Osteoblast (primary cell): ENCODE data around the gene MYO1F. TPM values are rescaled to one million over a fixed set of nuclear protein-coding genes. Genes with fewer than 3 reads are reported as not detected.
"Not testable (repeated sequence)": the region's sequence is repeated elsewhere in the genome, so short reads cannot be mapped to it uniquely, and the experiment has no call there.

ENCODE experiments used
- DNase-seq: peaks from one replicate; pipeline ENCODE4 v3.0.0; 2011; ENCODE audit warnings: low spot score, mixed read lengths; ENCODE audit not compliant: insufficient read length; ENCODE audit errors: missing footprints
- H2AFZ ChIP-seq: 2 replicates; pipeline ENCODE4 v1.6.0; 2011; ENCODE audit warnings: mild to moderate bottlenecking, low read length
- H3K27ac ChIP-seq: 2 replicates; pipeline ENCODE4 v1.5.1; 2011; ENCODE audit warnings: mild to moderate bottlenecking, low read depth, low read length, moderate library complexity
- H3K27me3 ChIP-seq: 2 replicates; pipeline ENCODE4 v1.6.0; 2012; ENCODE audit warnings: mild to moderate bottlenecking, control low read depth, inconsistent platforms, low read length, moderate library complexity; ENCODE audit not compliant: insufficient read depth
- H3K36me3 ChIP-seq: 2 replicates; pipeline ENCODE4 v1.5.1; 2011; ENCODE audit warnings: mild to moderate bottlenecking, low read length, control low read depth, moderate library complexity; ENCODE audit not compliant: insufficient read depth
- H3K4me1 ChIP-seq: 2 replicates; pipeline ENCODE4 v1.5.1; 2011; ENCODE audit warnings: mild to moderate bottlenecking, low read length, control low read depth, moderate library complexity; ENCODE audit not compliant: insufficient read depth
- H3K4me2 ChIP-seq: 2 replicates; pipeline ENCODE4 v1.6.0; 2011; ENCODE audit warnings: mild to moderate bottlenecking, low read length; ENCODE audit not compliant: insufficient read depth
- H3K4me3 ChIP-seq: fragments of 200-600 bp; sonication (generic); 3 replicates; pipeline ENCODE4 v1.5.1; 2012; ENCODE audit warnings: mild to moderate bottlenecking, low read length, inconsistent platforms; ENCODE audit not compliant: insufficient read depth
- H3K79me2 ChIP-seq: 2 replicates; pipeline ENCODE4 v1.6.0; 2012; ENCODE audit warnings: mild to moderate bottlenecking, low read length, control low read depth, inconsistent platforms; ENCODE audit not compliant: insufficient read depth
- H3K9me3 ChIP-seq: 2 replicates; pipeline ENCODE4 v1.5.1; 2011; ENCODE audit warnings: low read depth, low read length, control low read depth
- H4K20me1 ChIP-seq: 2 replicates; pipeline ENCODE4 v1.6.0; 2012; ENCODE audit warnings: mild to moderate bottlenecking, low read length, control low read depth; ENCODE audit not compliant: insufficient read depth
- total RNA-seq: library from RNA; depleted of rRNA; stranded (reverse); fragments of >200 nt; gene quantifications from 2 replicates; pipeline ENCODE4 v1.2.3, GENCODE V29; 2012
- TF ChIP-seq, protein P1 (sequence below): IDR thresholded peaks from 2 replicates; pipeline ENCODE4 v1.5.1; 2011; ENCODE audit warnings: mild to moderate bottlenecking, low read depth, low read length, moderate library complexity; ENCODE audit errors: extremely low read depth

Gene MYO1F
- total RNA-seq, 1 donor = 0.72 TPM

DNA sequence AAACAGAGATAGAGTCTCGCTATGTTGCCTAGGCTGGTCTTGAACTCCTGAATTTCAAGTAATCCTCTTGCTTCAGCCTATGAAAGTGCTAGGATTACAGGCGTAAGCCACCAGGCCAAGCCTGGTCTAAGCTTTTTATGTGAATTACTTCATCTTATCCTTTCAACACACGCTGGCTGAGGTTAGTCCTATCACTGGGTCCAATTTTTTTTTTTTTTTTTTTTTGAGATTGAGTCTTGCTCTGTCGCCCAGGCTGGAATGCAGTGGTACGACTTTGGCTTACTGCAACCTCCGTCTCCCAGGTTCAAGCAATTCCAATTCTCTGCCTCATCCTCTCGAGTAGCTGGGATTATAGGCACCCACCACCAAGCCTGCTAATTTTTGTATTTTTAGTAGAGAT lies 10.4 kb downstream of the MYO1F start:
- peak; percentile 29 for DNase-seq
- Histone ChIP-seq H4K20me1 (no peaks in the 10 kb centered on the region), H3K27ac (no peak overlapping the region), H3K9me3 (no peaks in the 10 kb centered on the region), H3K79me2 (no peaks in the 10 kb centered on the region), H3K4me3 (no peak overlapping the region), H3K4me1 (peaks cover 19% of the 10 kb centered on the region), H3K27me3 (no peaks in the 10 kb centered on the region), H3K36me3 (no peaks in the 10 kb centered on the region), H3K4me2 (no peak overlapping the region), H2AFZ (no peak overlapping the region)
- TF ChIP-seq, protein P1, sequence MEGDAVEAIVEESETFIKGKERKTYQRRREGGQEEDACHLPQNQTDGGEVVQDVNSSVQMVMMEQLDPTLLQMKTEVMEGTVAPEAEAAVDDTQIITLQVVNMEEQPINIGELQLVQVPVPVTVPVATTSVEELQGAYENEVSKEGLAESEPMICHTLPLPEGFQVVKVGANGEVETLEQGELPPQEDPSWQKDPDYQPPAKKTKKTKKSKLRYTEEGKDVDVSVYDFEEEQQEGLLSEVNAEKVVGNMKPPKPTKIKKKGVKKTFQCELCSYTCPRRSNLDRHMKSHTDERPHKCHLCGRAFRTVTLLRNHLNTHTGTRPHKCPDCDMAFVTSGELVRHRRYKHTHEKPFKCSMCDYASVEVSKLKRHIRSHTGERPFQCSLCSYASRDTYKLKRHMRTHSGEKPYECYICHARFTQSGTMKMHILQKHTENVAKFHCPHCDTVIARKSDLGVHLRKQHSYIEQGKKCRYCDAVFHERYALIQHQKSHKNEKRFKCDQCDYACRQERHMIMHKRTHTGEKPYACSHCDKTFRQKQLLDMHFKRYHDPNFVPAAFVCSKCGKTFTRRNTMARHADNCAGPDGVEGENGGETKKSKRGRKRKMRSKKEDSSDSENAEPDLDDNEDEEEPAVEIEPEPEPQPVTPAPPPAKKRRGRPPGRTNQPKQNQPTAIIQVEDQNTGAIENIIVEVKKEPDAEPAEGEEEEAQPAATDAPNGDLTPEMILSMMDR = no peak

DNA sequence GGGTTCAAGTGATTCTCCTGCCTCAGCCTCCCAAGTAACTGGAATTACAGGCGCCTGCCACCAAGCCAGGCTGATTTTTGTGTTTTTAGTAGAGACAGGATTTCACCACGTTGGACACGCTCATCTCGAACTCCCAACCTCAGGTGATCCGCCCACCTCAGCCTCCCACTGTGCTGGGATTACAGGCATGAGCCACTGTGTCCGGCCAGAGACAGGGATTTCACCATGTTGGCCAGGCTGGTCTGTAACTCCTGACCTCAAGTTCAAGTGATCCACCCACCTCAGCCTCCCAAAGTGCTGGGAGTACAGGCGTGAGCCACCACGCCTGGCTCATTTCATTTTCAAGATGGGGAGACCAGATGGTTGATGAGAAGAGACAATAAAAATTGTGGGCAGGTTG lies 12.4 kb downstream of the MYO1F start:
- not testable (repeated sequence) for H3K27me3 ChIP-seq, H3K79me2 ChIP-seq, DNase-seq, H2AFZ ChIP-seq, H3K27ac ChIP-seq, H3K4me3 ChIP-seq, H4K20me1 ChIP-seq, H3K4me2 ChIP-seq, H3K9me3 ChIP-seq, H3K36me3 ChIP-seq
- peaks cover 12% of the 10 kb centered on the region for H3K4me1 ChIP-seq

DNA sequence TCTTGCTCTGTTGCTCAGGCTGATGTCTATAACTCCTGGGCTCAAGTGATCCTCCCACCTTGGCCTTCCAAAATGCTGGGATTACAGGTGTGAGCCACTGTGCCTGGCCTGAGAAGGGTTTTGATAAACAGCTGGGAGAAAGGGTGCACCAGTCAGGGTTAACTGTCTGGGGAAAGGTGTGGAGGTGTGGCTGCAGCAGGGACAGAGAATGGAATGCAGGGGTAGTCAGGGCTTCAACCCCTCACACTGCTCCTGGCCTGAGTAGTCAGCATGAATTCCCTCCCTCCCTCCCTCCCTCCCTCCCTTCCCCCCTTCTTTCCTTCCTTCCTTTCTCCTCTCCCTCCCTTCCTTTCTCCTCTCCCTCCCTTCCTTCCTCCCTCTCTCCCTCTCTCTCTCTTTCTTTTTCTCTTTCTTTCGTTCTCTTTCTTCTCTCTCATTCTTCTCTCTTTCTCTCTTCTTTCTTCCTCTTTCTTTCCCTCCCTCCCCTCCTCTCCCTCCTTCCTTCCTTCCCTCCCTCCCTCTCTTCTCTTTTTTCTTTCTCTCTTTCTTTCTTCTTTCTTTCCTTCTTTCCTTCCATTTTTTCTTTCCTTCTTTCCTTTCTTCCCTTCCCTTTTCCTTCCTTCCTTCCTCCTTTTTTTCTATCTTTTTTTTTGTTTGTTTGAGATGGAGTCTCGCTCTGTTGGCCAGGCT lies 16.0 kb downstream of the MYO1F start:
- no peak for DNase-seq
- Histone ChIP-seq H2AFZ (no peak overlapping the region), H3K4me1 (no peaks in the 10 kb centered on the region), H3K4me3 (no peak overlapping the region), H3K27me3 (no peaks in the 10 kb centered on the region), H3K79me2 (no peaks in the 10 kb centered on the region), H3K27ac (no peak overlapping the region), H3K36me3 (no peaks in the 10 kb centered on the region), H4K20me1 (no peaks in the 10 kb centered on the region), H3K4me2 (no peak overlapping the region), H3K9me3 (no peaks in the 10 kb centered on the region)
- TF ChIP-seq, protein P1 = no peak

DNA sequence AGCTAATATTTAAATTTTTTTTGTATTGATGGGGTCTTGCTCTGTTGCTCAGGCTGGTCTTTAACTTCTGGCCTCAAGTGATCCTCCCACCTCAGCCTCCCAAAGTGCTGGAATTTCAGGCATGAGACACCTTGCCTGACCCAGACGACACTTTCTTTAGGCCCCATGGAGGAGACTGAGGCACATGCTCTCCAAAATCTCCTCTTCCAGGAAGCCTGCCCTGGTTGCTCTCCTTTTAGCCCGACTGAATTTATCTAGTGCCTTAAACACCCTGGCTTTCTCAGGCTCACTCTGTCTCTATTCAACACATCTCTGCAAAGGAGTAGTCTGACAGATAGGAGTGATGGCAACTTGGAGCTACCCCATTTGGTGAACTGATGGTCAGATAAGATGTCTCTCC lies 18.9 kb downstream of the MYO1F start:
- no peak for DNase-seq
- Histone ChIP-seq H3K27ac (no peak overlapping the region), H3K9me3 (no peaks in the 10 kb centered on the region), H3K27me3 (no peaks in the 10 kb centered on the region), H3K4me3 (no peak overlapping the region), H3K79me2 (no peaks in the 10 kb centered on the region), H3K4me2 (no peak overlapping the region), H4K20me1 (no peaks in the 10 kb centered on the region), H2AFZ (no peak overlapping the region), H3K36me3 (no peaks in the 10 kb centered on the region), H3K4me1 (no peaks in the 10 kb centered on the region)
- TF ChIP-seq, protein P1 = no peak
